ENCODE results near the gene RFTN2.

DNA sequence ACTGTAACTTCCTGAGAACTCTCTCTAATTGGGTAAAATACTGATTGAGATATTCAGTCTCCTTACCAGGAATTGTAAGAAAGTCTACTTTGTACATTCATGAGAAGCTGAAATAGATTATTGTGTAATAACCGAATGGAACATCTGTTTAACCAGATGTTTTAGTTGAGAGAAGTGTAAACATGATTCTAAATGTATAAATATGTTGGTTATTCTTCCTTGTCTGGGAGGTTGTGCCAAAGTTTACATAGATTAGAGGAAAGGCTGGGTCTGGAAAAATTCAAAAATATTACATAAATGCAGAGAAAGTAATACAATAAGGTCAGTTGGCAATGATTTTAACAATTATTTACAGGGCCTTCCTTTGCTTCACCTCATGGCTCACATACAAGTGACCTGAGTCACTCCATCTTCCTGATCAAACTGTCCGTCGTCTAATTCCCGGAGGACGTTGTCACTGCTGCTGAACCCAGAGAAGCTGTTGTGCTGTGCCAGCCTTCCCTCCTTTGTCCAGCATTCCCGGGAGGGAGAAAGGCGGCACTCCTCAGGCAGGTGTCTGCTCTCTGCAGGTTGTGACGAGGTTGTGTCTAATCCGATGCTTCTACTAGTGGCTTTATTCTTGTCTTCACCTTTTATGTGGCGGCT lies 103.6 kb downstream of the RFTN2 start:
- no peak for TF ChIP-seq NUFIP1 (IDR thresholded peaks at IDR 0.05; ENCODE audit: partially characterized antibody)
- no peak for TF ChIP-seq NFYB (IDR thresholded peaks at IDR 0.05; ENCODE audit: extremely low read depth, insufficient read length)
- TF ChIP-seq TARDBP (IDR thresholded peaks at IDR 0.05), result no peak
- no peak for TF ChIP-seq FOS (IDR thresholded peaks at IDR 0.05; ENCODE audit: extremely low read depth, insufficient read length)

Data from K562 (cell line).